A673 (cell line): ENCODE results near the gene NAT10.

ENCODE experiments used
- CTCF ChIP-seq: fragments of 300-800, 200-600 bp; sonication (generic); conservative IDR thresholded peaks from 2 replicates; pipeline ENCODE4 v1.5.1; 2017; ENCODE audit warnings: low read depth, mild to moderate bottlenecking, antibody characterized with exemption, low read length, moderate library complexity, mixed read lengths
- EZH2 ChIP-seq: fragments of 200-600 bp; sonication (generic); IDR thresholded peaks from 2 replicates; pipeline ENCODE4 v1.6.1; 2017; ENCODE audit warnings: borderline replicate concordance, low read depth, mild to moderate bottlenecking, mixed read lengths, antibody characterized with exemption, low read length; ENCODE audit not compliant: poor library complexity, severe bottlenecking

- TF ChIP-seq CTCF (no peak), EZH2 (no peak)
These were observed 20.8 kb upstream of the NAT10 start for GRCh38 chr11:34084637-34085036.
